GM19372 (cell line): ENCODE data around the gene LCN2.
"Not testable (repeated sequence)": the region's sequence is repeated elsewhere in the genome, so short reads cannot be mapped to it uniquely, and the experiment has no call there.

ENCODE experiments used
- ATAC-seq: cut with Tn5 transposase; IDR thresholded peaks from one replicate; pipeline ENCODE4 v1.9.1; 2021; ENCODE audit warnings: mild to moderate bottlenecking, low read depth, moderate library complexity; ENCODE audit not compliant: unreplicated experiment

The LCN2 gene

DNA sequence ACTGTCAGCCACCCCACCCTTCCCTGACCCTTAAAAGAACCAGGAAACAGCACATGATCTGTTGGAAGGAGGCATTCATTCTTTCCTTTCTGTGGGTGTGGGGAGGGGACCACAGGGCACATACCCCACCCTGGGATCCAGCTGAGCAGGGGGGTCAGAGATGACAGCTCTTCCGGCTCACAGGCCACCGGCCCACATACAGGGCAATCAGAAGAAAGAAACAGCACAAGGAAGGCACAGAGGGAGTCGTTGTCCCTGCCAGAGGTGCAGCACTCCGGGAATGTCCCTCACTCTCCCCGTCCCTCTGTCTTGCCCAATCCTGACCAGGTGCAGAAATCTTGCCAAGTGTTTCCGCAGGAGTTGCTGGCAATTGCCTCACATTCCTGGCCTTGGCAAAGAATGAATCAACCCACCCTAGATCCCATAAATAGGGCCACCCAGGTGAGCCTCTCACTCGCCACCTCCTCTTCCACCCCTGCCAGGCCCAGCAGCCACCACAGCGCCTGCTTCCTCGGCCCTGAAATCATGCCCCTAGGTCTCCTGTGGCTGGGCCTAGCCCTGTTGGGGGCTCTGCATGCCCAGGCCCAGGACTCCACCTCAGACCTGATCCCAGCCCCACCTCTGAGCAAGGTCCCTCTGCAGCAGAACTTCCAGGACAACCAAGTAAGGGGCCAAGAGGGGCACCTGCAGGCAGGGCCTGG is at the start of gene LCN2:
Gene LCN2 (plus strand): TSS at position 453 of the 701 bp plus-strand sequence. CDS start 73 bp downstream, at position 526.
- ATAC-seq = no peak

DNA sequence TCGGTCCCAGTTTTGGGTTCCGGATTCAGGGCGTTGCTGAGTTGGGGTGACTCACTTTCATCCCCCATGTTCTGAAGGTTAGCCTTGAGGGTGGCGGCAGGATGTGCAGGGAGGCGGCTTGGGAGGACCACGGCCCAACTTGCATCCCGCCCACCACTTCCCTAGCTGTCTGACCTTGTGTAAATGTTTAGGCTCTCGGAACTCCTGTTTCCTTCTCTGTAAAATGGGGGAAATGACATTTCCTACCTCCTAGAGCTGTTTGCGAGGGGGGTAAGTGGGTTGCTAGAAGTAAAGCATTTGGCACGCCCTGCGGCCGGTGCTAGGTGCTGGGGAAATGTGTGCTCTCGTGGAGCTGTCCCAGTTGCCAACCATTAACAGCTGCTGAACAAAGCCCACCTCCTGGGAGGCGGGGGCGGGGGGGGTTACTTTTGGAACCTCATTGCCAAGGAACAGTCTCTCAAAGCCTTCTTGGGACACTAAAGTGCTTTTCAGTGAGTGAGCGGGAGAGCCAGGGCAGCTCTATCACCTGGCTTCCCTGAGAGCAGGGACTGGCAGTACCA is 49.2 kb upstream of the LCN2 start:
- no peak for ATAC-seq

DNA sequence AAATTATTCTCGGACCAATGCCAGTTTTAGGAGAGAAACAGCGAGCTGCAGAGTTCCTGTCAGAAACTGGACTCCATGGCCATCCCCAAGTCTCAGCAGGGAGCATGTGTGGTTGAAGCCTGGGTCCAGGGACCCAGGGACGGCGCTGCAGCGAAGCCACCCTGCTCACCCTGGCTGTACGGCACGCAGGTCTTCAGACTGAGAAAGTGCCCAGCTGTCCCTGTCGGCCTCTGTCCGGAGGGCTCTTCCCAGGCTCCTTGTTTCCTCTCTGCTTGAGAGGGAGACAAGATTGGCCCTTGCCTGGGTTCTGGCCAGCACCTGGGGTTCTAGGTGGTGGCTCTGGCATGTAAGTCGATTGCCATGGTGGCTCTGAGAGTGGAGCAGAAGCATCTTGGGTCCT is 48.7 kb upstream of the LCN2 start:
- no peak for ATAC-seq

DNA sequence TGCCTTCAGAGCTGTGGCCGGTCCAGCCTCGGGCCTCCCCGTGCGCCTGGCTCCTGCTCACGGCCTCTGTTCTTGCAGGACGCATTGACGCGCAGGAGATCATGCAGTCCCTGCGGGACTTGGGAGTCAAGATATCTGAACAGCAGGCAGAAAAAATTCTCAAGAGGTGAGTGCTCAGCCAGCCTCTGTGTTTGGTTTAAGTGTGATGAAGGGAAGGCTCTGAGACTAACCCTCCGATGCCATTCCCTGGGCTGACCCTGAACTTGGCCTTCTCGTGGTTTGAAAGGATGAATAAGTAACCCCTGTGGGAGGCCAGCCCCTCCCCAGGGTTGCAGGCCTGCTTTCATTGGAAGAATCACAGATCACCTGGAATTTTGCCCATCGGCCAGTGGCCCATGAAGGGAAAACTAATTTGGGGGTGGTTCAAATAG is 48.0 kb upstream of the LCN2 start:
- no peak for ATAC-seq

DNA sequence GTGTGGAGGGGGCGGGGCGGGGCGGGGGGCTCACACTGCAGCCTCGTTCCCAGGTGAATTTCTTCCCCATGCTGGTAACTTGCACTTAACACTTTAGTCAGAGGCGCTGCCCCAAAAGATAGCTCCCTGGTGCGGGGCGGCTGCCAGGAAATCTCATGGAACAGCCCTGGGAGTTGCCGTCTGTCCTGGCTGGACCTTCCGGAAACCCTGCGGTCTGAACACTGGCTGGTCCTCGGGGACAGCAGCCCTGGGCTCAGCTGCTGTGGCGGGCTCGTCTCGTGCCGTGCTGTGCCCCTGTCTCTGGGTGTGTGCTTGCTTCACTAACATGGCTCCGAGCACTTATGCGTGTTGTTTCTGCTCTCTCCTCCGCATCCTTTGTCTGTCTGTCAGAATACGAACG is 47.6 kb upstream of the LCN2 start:
- no peak for ATAC-seq

DNA sequence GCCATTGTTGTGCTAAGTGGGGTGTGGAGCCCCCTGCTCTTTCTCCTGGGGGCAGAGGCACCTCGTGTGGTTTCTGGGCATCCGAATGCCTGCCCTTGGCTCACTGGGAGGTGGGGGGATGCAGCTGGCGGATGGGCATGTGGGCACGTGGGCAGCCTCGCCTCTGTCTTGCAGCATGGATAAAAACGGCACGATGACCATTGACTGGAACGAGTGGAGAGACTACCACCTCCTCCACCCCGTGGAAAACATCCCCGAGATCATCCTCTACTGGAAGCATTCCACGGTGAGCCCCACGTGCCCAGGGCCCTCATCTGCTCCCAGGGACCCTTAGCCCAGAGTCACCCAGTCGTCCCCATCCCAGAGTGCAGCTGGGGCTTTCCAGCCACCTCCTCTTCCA is 47.1 kb upstream of the LCN2 start:
- no peak for ATAC-seq

DNA sequence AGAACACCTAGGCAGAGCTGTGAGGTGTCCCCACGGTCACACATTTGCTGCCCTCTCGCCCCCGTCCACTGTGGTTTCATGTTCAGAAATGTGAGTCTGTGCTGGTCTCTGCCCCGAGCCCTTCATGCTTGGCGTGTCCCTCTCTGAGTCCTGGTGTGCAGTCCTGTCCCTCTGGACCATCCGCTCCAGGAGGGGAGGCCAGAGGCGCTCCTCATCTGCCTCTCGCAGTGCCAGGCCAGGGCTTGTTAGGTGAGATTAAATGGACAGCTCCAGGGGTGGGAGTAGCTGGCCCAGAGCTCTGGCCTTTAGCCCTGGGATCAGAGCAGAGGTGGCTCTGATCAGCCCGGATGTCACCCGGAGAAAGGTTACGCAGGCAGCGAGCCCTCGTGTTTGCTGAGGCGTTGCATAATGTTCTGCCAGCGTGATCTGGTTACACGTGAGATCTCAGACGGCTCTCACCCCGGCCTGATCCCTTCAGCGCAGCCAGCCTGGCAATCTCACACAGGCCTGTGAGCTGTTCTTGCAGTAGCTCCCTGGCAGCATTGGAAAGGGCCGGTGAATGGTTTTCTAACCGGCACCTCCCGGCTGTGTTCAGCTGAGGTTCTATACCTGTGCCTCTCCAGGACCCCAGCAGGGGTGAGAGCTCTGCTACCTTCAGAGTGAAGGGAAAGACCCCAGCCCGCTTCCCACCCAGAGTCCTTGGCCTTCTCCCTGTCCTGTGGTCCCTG is 46.2 kb upstream of the LCN2 start:
- ATAC-seq = no peak

DNA sequence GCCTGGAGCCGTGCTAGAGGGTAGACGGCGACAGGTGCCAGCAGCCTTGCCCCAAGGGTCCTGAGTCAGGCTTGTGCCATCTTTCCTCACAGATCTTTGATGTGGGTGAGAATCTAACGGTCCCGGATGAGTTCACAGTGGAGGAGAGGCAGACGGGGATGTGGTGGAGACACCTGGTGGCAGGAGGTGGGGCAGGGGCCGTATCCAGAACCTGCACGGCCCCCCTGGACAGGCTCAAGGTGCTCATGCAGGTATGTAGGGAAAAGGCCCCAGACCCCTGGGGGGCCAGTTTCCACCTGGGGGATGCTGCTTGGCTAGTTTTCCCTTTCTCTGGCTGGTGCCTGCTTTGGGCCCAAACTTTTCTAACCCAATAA is 45.7 kb upstream of the LCN2 start:
- ATAC-seq = no peak

DNA sequence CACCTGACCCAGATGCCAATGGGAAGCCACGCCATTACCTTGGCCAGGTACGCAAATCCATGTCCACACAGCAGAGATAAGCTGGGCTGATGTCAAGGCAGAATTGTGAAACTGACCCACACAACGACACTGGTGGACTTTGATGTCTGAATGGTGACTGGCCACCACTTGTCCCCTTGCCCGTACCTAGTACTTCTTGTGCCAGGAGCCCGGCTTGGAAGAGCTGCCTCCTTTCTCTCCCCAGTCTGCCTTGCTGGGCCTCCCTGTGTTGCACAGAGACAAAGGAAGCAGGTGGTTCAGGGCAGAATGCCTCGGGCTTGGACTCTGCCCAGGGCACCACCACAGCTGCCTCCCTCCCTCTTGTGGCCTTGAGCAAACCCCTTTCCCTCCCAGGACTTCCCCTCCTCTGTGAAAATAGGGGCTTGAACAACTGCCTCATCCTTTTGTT is 45.1 kb upstream of the LCN2 start:
- no peak for ATAC-seq

DNA sequence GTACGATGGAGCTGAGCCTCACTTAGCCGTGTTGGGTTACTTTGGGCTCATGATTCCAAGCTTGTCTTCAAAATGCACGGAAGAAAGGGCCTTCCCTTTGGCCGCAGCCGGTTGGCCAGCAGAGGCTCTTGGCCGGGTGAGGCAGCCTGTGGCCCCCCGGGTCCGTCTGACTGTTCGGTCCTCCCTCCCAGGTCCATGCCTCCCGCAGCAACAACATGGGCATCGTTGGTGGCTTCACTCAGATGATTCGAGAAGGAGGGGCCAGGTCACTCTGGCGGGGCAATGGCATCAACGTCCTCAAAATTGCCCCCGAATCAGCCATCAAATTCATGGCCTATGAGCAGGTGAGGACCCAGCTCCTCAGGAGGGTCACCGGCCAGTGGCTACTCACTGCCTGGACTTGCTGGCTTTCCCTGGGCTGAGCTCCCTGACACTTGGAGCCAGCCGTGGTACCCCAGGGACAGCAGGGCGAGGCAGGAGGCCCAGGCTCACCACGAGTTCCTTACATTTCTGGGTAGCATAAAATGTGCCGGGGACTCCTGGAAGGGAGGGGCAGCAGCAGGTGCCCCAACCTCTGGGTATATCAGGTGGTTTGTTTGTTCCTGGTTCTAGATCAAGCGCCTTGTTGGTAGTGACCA is 43.6 kb upstream of the LCN2 start:
- no peak for ATAC-seq

DNA sequence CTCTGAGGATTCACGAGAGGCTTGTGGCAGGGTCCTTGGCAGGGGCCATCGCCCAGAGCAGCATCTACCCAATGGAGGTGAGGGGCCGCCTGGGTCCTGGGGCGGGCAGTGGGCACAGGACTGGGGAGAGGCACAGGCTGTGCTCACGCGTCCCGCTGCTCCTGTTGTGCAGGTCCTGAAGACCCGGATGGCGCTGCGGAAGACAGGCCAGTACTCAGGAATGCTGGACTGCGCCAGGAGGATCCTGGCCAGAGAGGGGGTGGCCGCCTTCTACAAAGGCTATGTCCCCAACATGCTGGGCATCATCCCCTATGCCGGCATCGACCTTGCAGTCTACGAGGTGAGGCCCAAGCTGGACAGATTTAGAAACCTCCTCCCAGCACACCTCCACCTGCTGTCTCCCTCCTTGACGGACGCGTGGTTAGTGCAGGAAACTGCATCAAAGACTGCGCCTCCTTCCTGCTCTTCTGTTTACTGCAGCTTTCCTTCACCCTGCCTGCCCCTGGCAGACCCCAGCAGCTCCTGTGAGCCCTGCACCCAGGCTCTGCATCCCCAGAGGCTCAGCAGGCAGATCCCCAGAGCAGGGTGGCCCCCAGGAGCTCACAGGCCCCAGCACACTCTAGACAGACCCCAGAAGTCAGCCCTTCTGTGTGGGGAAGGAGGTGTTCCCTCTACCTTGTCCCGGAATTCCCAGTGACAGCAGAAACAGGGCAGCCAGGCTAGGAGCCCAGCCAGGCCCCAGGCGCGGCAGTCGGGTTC is 42.9 kb upstream of the LCN2 start:
- no peak for ATAC-seq

DNA sequence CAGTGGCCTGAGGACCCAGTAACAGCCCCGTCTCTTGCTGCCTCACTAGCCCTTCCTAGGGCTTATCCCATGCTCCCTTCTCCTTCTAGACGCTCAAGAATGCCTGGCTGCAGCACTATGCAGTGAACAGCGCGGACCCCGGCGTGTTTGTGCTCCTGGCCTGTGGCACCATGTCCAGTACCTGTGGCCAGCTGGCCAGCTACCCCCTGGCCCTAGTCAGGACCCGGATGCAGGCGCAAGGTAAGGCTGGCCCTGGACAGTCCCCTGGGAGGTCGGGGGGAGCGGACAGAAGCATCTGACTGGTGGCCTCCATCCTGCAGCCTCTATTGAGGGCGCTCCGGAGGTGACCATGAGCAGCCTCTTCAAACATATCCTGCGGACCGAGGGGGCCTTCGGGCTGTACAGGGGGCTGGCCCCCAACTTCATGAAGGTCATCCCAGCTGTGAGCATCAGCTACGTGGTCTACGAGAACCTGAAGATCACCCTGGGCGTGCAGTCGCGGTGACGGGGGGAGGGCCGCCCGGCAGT is 42.2 kb upstream of the LCN2 start:
- no peak for ATAC-seq

DNA sequence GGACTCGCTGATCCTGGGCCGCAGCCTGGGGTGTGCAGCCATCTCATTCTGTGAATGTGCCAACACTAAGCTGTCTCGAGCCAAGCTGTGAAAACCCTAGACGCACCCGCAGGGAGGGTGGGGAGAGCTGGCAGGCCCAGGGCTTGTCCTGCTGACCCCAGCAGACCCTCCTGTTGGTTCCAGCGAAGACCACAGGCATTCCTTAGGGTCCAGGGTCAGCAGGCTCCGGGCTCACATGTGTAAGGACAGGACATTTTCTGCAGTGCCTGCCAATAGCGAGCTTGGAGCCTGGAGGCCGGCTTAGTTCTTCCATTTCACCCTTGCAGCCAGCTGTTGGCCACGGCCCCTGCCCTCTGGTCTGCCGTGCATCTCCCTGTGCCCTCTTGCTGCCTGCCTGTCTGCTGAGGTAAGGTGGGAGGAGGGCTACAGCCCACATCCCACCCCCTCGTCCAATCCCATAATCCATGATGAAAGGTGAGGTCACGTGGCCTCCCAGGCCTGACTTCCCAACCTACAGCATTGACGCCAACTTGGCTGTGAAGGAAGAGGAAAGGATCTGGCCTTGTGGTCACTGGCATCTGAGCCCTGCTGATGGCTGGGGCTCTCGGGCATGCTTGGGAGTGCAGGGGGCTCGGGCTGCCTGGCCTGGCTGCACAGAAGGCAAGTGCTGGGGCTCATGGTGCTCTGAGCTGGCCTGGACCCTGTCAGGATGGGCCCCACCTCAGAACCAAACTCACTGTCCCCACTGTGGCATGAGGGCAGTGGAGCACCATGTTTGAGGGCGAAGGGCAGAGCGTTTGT is 41.6 kb upstream of the LCN2 start:
- ATAC-seq = no peak

DNA sequence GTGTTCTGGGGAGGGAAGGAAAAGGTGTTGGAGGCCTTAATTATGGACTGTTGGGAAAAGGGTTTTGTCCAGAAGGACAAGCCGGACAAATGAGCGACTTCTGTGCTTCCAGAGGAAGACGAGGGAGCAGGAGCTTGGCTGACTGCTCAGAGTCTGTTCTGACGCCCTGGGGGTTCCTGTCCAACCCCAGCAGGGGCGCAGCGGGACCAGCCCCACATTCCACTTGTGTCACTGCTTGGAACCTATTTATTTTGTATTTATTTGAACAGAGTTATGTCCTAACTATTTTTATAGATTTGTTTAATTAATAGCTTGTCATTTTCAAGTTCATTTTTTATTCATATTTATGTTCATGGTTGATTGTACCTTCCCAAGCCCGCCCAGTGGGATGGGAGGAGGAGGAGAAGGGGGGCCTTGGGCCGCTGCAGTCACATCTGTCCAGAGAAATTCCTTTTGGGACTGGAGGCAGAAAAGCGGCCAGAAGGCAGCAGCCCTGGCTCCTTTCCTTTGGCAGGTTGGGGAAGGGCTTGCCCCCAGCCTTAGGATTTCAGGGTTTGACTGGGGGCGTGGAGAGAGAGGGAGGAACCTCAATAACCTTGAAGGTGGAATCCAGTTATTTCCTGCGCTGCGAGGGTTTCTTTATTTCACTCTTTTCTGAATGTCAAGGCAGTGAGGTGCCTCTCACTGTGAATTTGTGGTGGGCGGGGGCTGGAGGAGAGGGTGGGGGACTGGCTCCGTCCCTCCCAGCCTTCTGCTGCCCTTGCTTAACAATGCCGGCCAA is 40.8 kb upstream of the LCN2 start:
- ATAC-seq = no peak

DNA sequence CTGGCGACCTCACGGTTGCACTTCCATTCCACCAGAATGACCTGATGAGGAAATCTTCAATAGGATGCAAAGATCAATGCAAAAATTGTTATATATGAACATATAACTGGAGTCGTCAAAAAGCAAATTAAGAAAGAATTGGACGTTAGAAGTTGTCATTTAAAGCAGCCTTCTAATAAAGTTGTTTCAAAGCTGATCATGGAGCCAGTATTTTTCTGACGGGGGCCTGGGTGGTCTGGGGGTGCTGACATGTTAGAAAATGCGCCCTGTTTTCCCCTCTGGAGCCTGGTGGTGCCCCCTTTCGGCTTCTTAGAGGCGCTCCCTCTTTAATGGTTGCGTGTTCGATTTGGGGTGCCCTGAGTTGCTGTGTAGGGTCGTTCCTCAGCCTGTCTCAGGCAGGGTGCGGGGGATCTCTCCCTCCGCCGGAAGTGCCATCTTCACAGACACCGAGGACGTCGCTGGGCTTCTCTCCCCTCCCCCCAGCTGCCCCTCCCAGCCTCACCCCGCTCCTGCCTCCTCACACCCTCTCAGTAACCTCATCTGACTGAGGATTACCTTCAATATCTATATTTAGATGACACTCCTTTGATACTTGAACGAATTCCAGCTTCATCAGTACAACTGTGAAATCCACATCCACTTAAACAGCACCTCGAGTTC is 40.1 kb upstream of the LCN2 start:
- ATAC-seq = no peak

DNA sequence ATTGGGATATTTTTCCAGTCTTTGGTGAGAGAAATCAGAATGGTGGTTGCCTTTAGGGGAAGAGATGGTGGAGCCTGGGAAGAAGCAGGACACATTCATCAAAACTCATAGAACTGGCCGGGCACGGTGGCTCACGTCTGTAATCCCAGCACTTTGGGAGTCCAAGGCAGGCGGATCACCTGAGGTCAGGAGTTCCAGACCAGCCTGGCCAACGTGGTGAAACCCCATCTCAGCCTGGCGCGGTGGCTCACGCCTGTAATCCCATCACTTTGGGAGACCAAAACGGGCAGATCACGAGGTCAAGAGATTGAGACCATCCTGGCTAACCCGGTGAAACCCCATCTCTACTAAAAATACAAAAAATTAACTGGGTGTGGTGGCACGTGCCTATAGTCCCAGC is 37.5 kb upstream of the LCN2 start:
- ATAC-seq = not testable (repeated sequence)

DNA sequence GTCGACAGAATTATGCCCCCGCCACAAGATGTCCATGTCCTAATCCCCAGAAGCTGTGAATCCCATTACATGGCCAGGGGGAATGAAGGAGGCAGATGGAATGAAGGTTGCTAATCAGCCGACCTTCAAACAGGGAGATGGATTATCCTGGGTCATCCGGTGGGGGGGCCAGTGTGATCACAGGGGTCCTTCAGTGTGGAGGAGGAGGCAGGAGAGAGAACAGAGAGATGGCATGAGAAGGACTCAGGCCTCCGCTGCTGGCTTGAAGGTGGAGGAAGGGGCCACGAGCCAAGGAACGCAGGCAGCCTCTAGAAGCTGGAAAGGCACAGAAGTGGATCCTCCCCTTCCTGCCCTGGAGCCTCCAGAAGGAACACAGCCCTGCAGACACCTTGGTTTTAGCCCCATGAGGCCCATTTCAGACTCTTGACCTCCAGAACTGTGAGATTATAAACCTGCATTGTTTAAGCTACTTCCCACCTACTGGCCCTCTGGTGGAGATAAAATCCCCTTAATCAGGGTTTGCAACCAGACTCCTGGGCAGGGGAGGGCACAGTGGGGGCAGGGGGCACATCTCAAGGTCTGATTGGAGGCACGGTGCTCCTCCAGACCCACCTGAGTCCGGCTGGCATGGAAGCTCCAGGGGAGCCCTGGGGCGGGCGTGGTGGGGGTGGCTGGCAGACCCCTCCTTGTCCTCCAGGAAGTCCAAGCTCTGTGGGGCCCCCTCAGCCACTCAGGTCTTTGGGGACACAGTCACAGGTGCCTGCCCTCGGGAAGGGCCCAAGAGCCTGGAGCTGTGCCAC is 35.5 kb upstream of the LCN2 start:
- no peak for ATAC-seq
